Neural crest cell (in vitro differentiated cells): ENCODE results near the gene EFEMP1. TPM values are rescaled to one million over a fixed set of nuclear protein-coding genes. Genes with fewer than 3 reads are reported as not detected.

Source experiments
- DNase-seq: peaks from one replicate; pipeline ENCODE4 v3.0.0; 2021; ENCODE audit warnings: low read depth, mixed read lengths, low spot score
- H3K27ac Mint-ChIP-seq: one replicate; pipeline ENCODE4 v1.8.0; 2021; ENCODE audit warnings: mild to moderate bottlenecking, mixed read lengths; ENCODE audit not compliant: unreplicated experiment
- H3K27me3 Mint-ChIP-seq: 2 replicates; pipeline ENCODE4 v1.8.0; 2021; ENCODE audit warnings: low read depth, mild to moderate bottlenecking, mixed read lengths
- H3K36me3 Mint-ChIP-seq: 2 replicates; pipeline ENCODE4 v1.8.0; 2021; ENCODE audit warnings: low read depth, mild to moderate bottlenecking, mixed read lengths
- H3K4me1 Mint-ChIP-seq: 2 replicates; pipeline ENCODE4 v1.8.0; 2021; ENCODE audit warnings: mixed read lengths
- H3K4me3 Mint-ChIP-seq: one replicate; pipeline ENCODE4 v1.8.0; 2021; ENCODE audit warnings: mild to moderate bottlenecking, mixed read lengths
- H3K9me3 Mint-ChIP-seq: 2 replicates; pipeline ENCODE4 v1.8.0; 2021; ENCODE audit warnings: mixed read lengths
- CTCF ChIP-seq: fragments of 200-600 bp; sonication (generic); conservative IDR thresholded peaks from 2 replicates; pipeline ENCODE4 v1.5.0; 2021; ENCODE audit warnings: antibody characterized with exemption, mild to moderate bottlenecking
- total RNA-seq: library from RNA; stranded (reverse); gene quantifications from 2 replicates; pipeline ENCODE4 v1.2.1, GENCODE V29; 2021

The EFEMP1 gene
- total RNA-seq, 1 donor from 2014 or later, result 4.1 TPM

- Mint-ChIP-seq H3K27me3 (peaks cover 59% of the 10 kb centered on the region), H3K4me1 (no peaks in the 10 kb centered on the region), H3K4me3 (no peak overlapping the region), H3K27ac (no peak overlapping the region), H3K36me3 (no peaks in the 10 kb centered on the region), H3K9me3 (no peaks in the 10 kb centered on the region)
- TF ChIP-seq CTCF, result no peak
- no peak for DNase-seq
Observed at GRCh38 chr2:55965276-55965675, 41.7 kb upstream of the EFEMP1 start.

DNA sequence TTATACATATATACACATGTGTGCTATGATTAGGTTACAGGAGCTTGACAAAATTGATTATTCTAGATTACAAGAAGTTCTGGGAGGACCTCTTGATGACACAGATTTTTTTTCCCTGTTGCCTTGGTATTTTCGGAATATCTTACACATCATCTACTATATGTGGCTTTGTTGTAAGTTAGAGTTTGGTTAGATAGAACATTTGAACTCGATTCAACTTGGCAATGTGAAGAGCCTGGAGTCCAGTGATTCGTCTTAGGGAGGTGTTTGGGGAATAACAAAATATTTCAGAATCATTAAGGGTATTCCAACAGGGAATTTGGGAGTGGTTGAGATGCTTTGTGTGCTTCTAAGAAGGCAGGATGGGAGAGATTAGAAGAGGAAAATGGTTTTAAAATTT is 39.3 kb upstream of the EFEMP1 start:
- Mint-ChIP-seq H3K36me3 (no peaks in the 10 kb centered on the region), H3K4me1 (no peaks in the 10 kb centered on the region), H3K4me3 (no peak overlapping the region), H3K27me3 (peaks cover 47% of the 10 kb centered on the region), H3K9me3 (no peaks in the 10 kb centered on the region), H3K27ac (no peak overlapping the region)
- no peak for TF ChIP-seq CTCF
- DNase-seq, result no peak

DNA sequence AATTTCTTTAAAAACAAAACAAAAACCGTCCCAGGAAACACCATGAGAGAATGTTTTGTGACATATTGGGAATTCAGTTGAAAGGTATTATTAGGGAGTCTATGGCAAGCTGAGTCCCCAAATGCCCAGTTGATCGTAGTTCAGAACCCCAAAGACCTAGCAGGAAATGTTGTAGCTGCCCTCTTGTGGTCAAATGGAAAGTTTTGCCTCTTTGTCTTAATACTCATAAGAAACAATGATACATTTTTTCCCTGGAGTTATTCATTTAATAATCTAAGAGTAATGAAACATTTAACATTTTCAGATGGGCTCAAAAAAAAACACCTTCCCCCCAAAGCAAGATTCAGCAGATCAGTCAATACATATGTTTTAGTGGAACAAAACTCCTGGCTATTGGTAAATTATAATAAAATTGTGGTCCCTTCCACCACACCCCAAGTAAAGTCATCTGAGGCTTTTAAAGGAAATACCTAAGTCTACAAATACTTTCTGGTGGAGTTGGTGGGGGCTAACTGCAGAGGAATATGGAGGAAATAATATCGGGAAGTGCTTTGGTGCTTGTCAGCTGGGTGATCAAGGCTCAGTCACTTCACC is 37.8 kb upstream of the EFEMP1 start:
- Mint-ChIP-seq H3K27me3 (peaks cover 47% of the 10 kb centered on the region), H3K4me1 (no peaks in the 10 kb centered on the region)

DNA sequence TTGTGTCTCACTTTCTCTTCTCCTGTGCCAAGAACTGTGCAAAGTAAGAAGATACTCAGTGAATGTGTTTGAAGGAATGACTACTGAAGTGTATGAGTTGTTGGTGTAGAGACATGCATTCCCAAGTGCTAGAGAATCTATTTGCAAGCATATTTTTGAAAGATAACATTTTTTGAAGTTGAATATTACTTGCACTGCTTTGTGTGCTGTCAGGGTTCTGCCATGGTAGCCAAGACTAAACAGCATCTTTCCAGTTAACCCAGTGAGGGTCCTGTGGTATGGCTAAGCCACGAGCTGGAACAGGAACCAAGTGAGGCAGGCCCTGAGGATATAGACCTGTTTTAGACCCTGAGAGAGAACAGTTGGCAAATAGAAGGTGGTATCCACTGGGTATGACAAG is 35.2 kb upstream of the EFEMP1 start:
- Mint-ChIP-seq H3K27me3 (peaks cover 24% of the 10 kb centered on the region), H3K4me1 (no peaks in the 10 kb centered on the region), H3K9me3 (no peaks in the 10 kb centered on the region), H3K27ac (no peak overlapping the region), H3K36me3 (no peaks in the 10 kb centered on the region), H3K4me3 (no peak overlapping the region)
- no peak for DNase-seq
- TF ChIP-seq CTCF, result no peak

More for the DNA sequence above, 37.8 kb upstream of the EFEMP1 start:
- TF ChIP-seq CTCF, result peak; percentile 78
- no peaks in the 10 kb centered on the region for H3K36me3 Mint-ChIP-seq
- no peak for DNase-seq
- H3K9me3 Mint-ChIP-seq, result no peaks in the 10 kb centered on the region
- H3K27ac Mint-ChIP-seq, result no peak overlapping the region
- no peak overlapping the region for H3K4me3 Mint-ChIP-seq

DNA sequence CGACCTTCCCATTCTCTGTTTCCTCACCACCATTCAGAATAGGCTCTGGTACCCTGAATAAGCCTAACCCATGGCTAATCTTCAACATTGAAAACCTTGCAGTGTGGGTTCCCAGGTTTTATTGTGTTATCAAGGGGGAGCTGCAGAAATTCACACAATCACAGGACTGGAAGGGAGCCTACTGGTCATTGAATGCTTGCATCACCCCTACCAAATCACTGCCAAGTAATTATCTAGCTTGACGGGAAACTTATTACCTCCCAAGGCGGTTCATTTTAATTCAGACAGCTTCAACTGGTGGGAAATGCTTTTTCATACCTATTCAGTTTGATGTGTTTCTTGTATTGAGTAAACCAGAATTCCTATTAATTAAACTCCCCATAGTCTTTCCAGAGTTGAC is 33.6 kb upstream of the EFEMP1 start:
- Mint-ChIP-seq H3K36me3 (no peaks in the 10 kb centered on the region), H3K4me1 (no peaks in the 10 kb centered on the region), H3K9me3 (no peaks in the 10 kb centered on the region), H3K4me3 (no peak overlapping the region), H3K27ac (no peak overlapping the region), H3K27me3 (peaks cover 17% of the 10 kb centered on the region)
- no peak for TF ChIP-seq CTCF
- DNase-seq, result no peak
